Skin of body (tissue), 3 donors: Measurements from ENCODE around the gene GDF15. TPM values are rescaled to one million over a fixed set of nuclear protein-coding genes. Genes with fewer than 3 reads are reported as not detected.
A peak's percentile ranks its signal among the peaks of the same experiment; 100 is the strongest.

Experiments
- DNase-seq: peaks from one replicate; lab custom pipeline; 2025; lab: John Stamatoyannopoulos, UW
- small RNA-seq: library from RNA; depleted of rRNA; stranded (forward); fragments of <200 nt; gene quantifications from one replicate; pipeline ENCODE3, GENCODE V24; 2014; ENCODE audit warnings: low replicate concordance
- total RNA-seq: library from RNA; depleted of rRNA; stranded (reverse); fragments of >200 nt; gene quantifications from one replicate; pipeline ENCODE4 v1.2.3, GENCODE V29; 2014

GDF15 gene
- total RNA-seq, 1 donor from 2014 or later: 5.8 TPM

GRCh38 chr19:18430417-18431144 is 44.6 kb downstream of the GDF15 start:
- DNase-seq: no peak

- DNase-seq: no peak
Observed at GRCh38 chr19:18431351-18432197, 45.6 kb downstream of the GDF15 start.

GRCh38 chr19:18432275-18433014 is 46.5 kb downstream of the GDF15 start:
- no peak for DNase-seq

GRCh38 chr19:18433015-18433691 is 47.2 kb downstream of the GDF15 start:
- DNase-seq: no peak

- no peak for DNase-seq
Observed at GRCh38 chr19:18433735-18434398, 47.9 kb downstream of the GDF15 start.

GRCh38 chr19:18434411-18435175 is 48.6 kb downstream of the GDF15 start:
- DNase-seq: no peak

GRCh38 chr19:18435178-18435841 is 49.4 kb downstream of the GDF15 start:
- no peak for DNase-seq

- DNase-seq: no peak
Observed at GRCh38 chr19:18435842-18436670, 50.1 kb downstream of the GDF15 start.

GRCh38 chr19:18436671-18437490 is 50.9 kb downstream of the GDF15 start:
- DNase-seq: peak; percentile 53

GRCh38 chr19:18437491-18438330 is 51.8 kb downstream of the GDF15 start, which contains the start of gene ISYNA1:
ISYNA1 (minus strand) TSS chr19:18438133; CDS start chr19:18437979, 154 bp downstream.
- no peak for DNase-seq

GRCh38 chr19:18438331-18439024 is 52.5 kb downstream of the GDF15 start:
- peak; percentile 44 for DNase-seq

Small RNA genes lying within 50 kb of the gene (small RNA-seq; reads per million reads assigned to genes)
- gene MIR3189: not detected

Other genes starting within 250 kb of the GDF15 start
- 7.7 TPM for gene PIK3R2, start 233.0 kb upstream of the GDF15 start, total RNA-seq
- 9.0 TPM for gene IFI30, start 212.3 kb upstream of the GDF15 start, total RNA-seq
- gene MPV17L2, start 192.9 kb upstream of the GDF15 start, total RNA-seq: 2.3 TPM
- 3.0 TPM for gene RAB3A, start 182.1 kb upstream of the GDF15 start, total RNA-seq
- gene PDE4C, start 159.7 kb upstream of the GDF15 start, total RNA-seq: 0.49 TPM
- gene IQCN, start 111.7 kb upstream of the GDF15 start, total RNA-seq: 0.99 TPM
- gene JUND, start 104.5 kb upstream of the GDF15 start, total RNA-seq: 129 TPM
- gene LSM4, start 63.1 kb upstream of the GDF15 start, total RNA-seq: 69.0 TPM
- gene PGPEP1, start 45.6 kb upstream of the GDF15 start, total RNA-seq: 9.6 TPM
- 3.7 TPM for gene LRRC25, start 11.5 kb downstream of the GDF15 start, total RNA-seq
- 24.8 TPM for gene SSBP4, start 33.2 kb downstream of the GDF15 start, total RNA-seq
- gene ISYNA1, start 52.0 kb downstream of the GDF15 start, total RNA-seq: 24.6 TPM
- 13.0 TPM for gene ELL, start 135.9 kb downstream of the GDF15 start, total RNA-seq
- 86.4 TPM for gene FKBP8, start 157.4 kb downstream of the GDF15 start, total RNA-seq
- 38.4 TPM for gene KXD1, start 171.7 kb downstream of the GDF15 start, total RNA-seq
- gene UBA52, start 185.7 kb downstream of the GDF15 start, total RNA-seq: 992 TPM
- gene REX1BD, start 202.6 kb downstream of the GDF15 start, total RNA-seq: 23.4 TPM
- 9.3 TPM for gene CRLF1, start 220.6 kb downstream of the GDF15 start, total RNA-seq
- gene TMEM59L, start 226.7 kb downstream of the GDF15 start, total RNA-seq: 1.8 TPM